ENCODE measurements around the gene SLC4A1AP. TPM values are rescaled to one million over a fixed set of nuclear protein-coding genes. Genes with fewer than 3 reads are reported as not detected.

Gene SLC4A1AP
- total RNA-seq, 1 experiment from 2014 or later: 20.8 TPM

DNA sequence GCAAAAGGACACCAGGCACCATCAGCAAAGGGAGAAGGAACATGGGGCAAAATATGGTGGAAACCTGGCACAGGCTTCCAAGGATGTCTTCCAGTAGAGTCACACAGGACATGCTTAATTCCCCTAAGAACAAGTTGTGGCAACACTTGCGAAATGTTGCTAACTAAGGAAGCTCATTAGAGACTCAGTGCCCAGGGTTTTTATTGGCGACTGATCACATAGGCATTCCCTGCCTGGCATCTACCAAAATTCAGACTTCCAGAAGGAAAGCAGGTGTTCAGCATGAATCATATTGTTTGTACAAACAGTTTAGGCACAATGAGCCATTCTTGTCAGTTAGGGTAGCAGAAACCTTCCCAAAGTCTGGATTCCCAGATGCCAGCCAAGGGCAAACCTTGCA lies 25.7 kb downstream of the SLC4A1AP start:
- Histone ChIP-seq H3K14ac (ENCODE audit: insufficient read depth, low read length) (no peak overlapping the region), H2BK5ac (ENCODE audit: insufficient read length, low read length) (no peak overlapping the region), H2AK5ac (ENCODE audit: insufficient read length, low read length) (no peak overlapping the region), H4K5ac (ENCODE audit: insufficient read length, low read depth, low read length) (no peak overlapping the region), H2BK15ac (ENCODE audit: low read depth, low read length) (no peak overlapping the region), H4K20me1 (ENCODE audit: control insufficient read depth, insufficient read depth, insufficient read length) (no peaks in the 10 kb centered on the region), H4K91ac (ENCODE audit: insufficient read length, low read depth, low read length) (no peak overlapping the region), H3K79me2 (ENCODE audit: insufficient read depth, low read length) (no peaks in the 10 kb centered on the region), H3T11ph (ENCODE audit: low read length) (no peak overlapping the region), H3K23ac (ENCODE audit: insufficient read length, low read depth, low read length) (no peak overlapping the region), H3K9me3 (ENCODE audit: control insufficient read depth, low read depth, low read length) (no peaks in the 10 kb centered on the region), H2BK12ac (ENCODE audit: insufficient read length, low read depth, low read length) (no peak overlapping the region), H3K4me1 (ENCODE audit: insufficient read depth, low read length) (no peaks in the 10 kb centered on the region), H2AFZ (ENCODE audit: low read length) (no peak overlapping the region), H3K27me3 (ENCODE audit: insufficient read depth, low read length) (no peaks in the 10 kb centered on the region), H3K18ac (ENCODE audit: insufficient read length, low read depth, low read length) (no peak overlapping the region), H3K27ac (ENCODE audit: insufficient read length, low read depth, low read length) (no peak overlapping the region), H3K9ac (ENCODE audit: extremely low read depth, insufficient read length, low read length) (no peak overlapping the region), H3K4ac (ENCODE audit: low read depth, low read length) (no peak overlapping the region), H2BK20ac (ENCODE audit: low read depth, low read length, poor library complexity, severe bottlenecking) (no peak overlapping the region), H4K8ac (replicated peaks; ENCODE audit: insufficient read length, low read depth, low read length) (no peak overlapping the region), H2BK120ac (ENCODE audit: low read depth, low read length, poor library complexity, severe bottlenecking) (no peak overlapping the region), H3K4me2 (ENCODE audit: insufficient read depth, insufficient read length, low read length) (no peak overlapping the region), H3K79me1 (ENCODE audit: insufficient read depth, low read depth, low read length, poor library complexity, severe bottlenecking) (no peaks in the 10 kb centered on the region), H3K56ac (ENCODE audit: insufficient read length, low read depth, low read length) (no peak overlapping the region), H3K23me2 (ENCODE audit: insufficient read length, low read depth, low read length, poor library complexity, severe bottlenecking) (no peaks in the 10 kb centered on the region)
- Mint-ChIP-seq H3K9me3 (no peaks in the 10 kb centered on the region), H3K36me3 (ENCODE audit: insufficient read depth in 1 of 3, low read depth in 3 of 3) (peaks cover 0 to 33% (median 28%) of the 10 kb centered on the region in 3 experiments; a peak in 5 of 7 replicates), H3K27ac (no peak overlapping the region), H3K4me3 (no peak overlapping the region), H3K27me3 (ENCODE audit: low read depth) (no peaks in the 10 kb centered on the region), H3K4me1 (no peaks in the 10 kb centered on the region)
- DNase-seq: no peak
- TF ChIP-seq, protein P1, sequence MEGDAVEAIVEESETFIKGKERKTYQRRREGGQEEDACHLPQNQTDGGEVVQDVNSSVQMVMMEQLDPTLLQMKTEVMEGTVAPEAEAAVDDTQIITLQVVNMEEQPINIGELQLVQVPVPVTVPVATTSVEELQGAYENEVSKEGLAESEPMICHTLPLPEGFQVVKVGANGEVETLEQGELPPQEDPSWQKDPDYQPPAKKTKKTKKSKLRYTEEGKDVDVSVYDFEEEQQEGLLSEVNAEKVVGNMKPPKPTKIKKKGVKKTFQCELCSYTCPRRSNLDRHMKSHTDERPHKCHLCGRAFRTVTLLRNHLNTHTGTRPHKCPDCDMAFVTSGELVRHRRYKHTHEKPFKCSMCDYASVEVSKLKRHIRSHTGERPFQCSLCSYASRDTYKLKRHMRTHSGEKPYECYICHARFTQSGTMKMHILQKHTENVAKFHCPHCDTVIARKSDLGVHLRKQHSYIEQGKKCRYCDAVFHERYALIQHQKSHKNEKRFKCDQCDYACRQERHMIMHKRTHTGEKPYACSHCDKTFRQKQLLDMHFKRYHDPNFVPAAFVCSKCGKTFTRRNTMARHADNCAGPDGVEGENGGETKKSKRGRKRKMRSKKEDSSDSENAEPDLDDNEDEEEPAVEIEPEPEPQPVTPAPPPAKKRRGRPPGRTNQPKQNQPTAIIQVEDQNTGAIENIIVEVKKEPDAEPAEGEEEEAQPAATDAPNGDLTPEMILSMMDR (conservative IDR thresholded peaks at IDR 0.05): no peak
- no CpG with 5 or more reads among the region's 2 CpGs for WGBS (ENCODE audit: extremely low coverage, insufficient read length, low lambda C conversion rate)

Data from H9 (cell line).